Astrocyte of the hippocampus (primary cell): Measurements from ENCODE around the gene TMCO4.

Experiments
- DNase-seq: peaks from one replicate; pipeline ENCODE4 v3.0.0; 2011; ENCODE audit warnings: low read depth, low spot score

Gene TMCO4

GRCh38 chr1:19717467-19717866 lies 82.2 kb downstream of the TMCO4 start:
- no peak for DNase-seq

GRCh38 chr1:19715334-19716203 lies 84.1 kb downstream of the TMCO4 start:
- peak; percentile 98 for DNase-seq

- no peak for DNase-seq
Observed at GRCh38 chr1:19712928-19713327, 86.8 kb downstream of the TMCO4 start.

- DNase-seq: no peak
Observed at GRCh38 chr1:19710825-19711611, 88.7 kb downstream of the TMCO4 start.

- no peak for DNase-seq
Observed at GRCh38 chr1:19709260-19709793, 90.4 kb downstream of the TMCO4 start.

- DNase-seq: no peak
Observed at GRCh38 chr1:19708567-19709110, 91.1 kb downstream of the TMCO4 start.

- no peak for DNase-seq
Observed at GRCh38 chr1:19706136-19706535, 93.6 kb downstream of the TMCO4 start.

- no peak for DNase-seq
Observed at GRCh38 chr1:19705464-19705863, 94.3 kb downstream of the TMCO4 start.

- peak; percentile 88 for DNase-seq
Observed at GRCh38 chr1:19704247-19705113, 95.2 kb downstream of the TMCO4 start.

GRCh38 chr1:19703280-19703679 lies 96.4 kb downstream of the TMCO4 start:
- no peak for DNase-seq

- no peak for DNase-seq
Observed at GRCh38 chr1:19700079-19700777, 99.5 kb downstream of the TMCO4 start.

GRCh38 chr1:19698181-19698580 lies 101.5 kb downstream of the TMCO4 start:
- DNase-seq: no peak

- DNase-seq: no peak
Observed at GRCh38 chr1:19696820-19697219, 102.9 kb downstream of the TMCO4 start.

- no peak for DNase-seq
Observed at GRCh38 chr1:19695772-19696171, 103.9 kb downstream of the TMCO4 start.

GRCh38 chr1:19694298-19694697 lies 105.4 kb downstream of the TMCO4 start:
- no peak for DNase-seq

- no peak for DNase-seq
Observed at GRCh38 chr1:19690342-19690741, 109.4 kb downstream of the TMCO4 start.

- no peak for DNase-seq
Observed at GRCh38 chr1:19689856-19690255, 109.9 kb downstream of the TMCO4 start.

- no peak for DNase-seq
Observed at GRCh38 chr1:19689085-19689757, 110.5 kb downstream of the TMCO4 start.

- no peak for DNase-seq
Observed at GRCh38 chr1:19688041-19688842, 111.5 kb downstream of the TMCO4 start.
